ACHN (cell line): Measurements from ENCODE around the gene GTPBP8.

Experiments used
- DNase-seq: peaks from one replicate; pipeline ENCODE4 v3.0.0-alpha.2; 2015
- in situ Hi-C: cut with HindIII; loops from 2 replicates; pipeline ENCODE4 v1.10.0; 2017; ENCODE audit warnings: low sequenced_read_pairs, low pct_ligation_motif_present, low pct_unique_long_range_greater_than_20kb

GTPBP8 gene

GRCh38 chr3:112984485-112984884 lies 6.3 kb upstream of the GTPBP8 start:
- in situ Hi-C loops: no loop called here

GRCh38 chr3:112987710-112988334 lies 3.0 kb upstream of the GTPBP8 start:
- in situ Hi-C loops: no loop called here
- no peak for DNase-seq

More at GRCh38 chr3:112984485-112984884, 6.3 kb upstream of the GTPBP8 start:
- no peak for DNase-seq

GRCh38 chr3:112995800-112996199 lies 5.0 kb downstream of the GTPBP8 start:
- in situ Hi-C loops: no loop called here
- DNase-seq: no peak

- no peak for DNase-seq
- in situ Hi-C loops: no loop called here
Measured at GRCh38 chr3:113000691-113001090, 9.9 kb downstream of the GTPBP8 start.

GRCh38 chr3:113002037-113002436 lies 11.3 kb downstream of the GTPBP8 start:
- no peak for DNase-seq
- in situ Hi-C loops: no loop called here

- DNase-seq: no peak
Measured at GRCh38 chr3:113002679-113003078, 11.9 kb downstream of the GTPBP8 start.

GRCh38 chr3:113005611-113006010 lies 14.8 kb downstream of the GTPBP8 start:
- in situ Hi-C loops: no loop called here
- no peak for DNase-seq

More at GRCh38 chr3:113002679-113003078, 11.9 kb downstream of the GTPBP8 start:
- in situ Hi-C loops: no loop called here

- in situ Hi-C loops: no loop called here
- DNase-seq: no peak
Measured at GRCh38 chr3:113006359-113007056, 15.7 kb downstream of the GTPBP8 start.

- DNase-seq: no peak
- in situ Hi-C loops: no loop called here
Measured at GRCh38 chr3:113008117-113008516, 17.3 kb downstream of the GTPBP8 start.

- in situ Hi-C loops: no loop called here
- DNase-seq: no peak
Measured at GRCh38 chr3:113013593-113013992, 22.8 kb downstream of the GTPBP8 start.

GRCh38 chr3:113018536-113019181 lies 27.9 kb downstream of the GTPBP8 start:
- peak; percentile 17 for DNase-seq
- in situ Hi-C loops: no loop called here

GRCh38 chr3:113019182-113020137 lies 28.7 kb downstream of the GTPBP8 start:
- peak; percentile 89 for DNase-seq
- in situ Hi-C loops: no loop called here

- no peak for DNase-seq
- in situ Hi-C loops: no loop called here
Measured at GRCh38 chr3:113021471-113021870, 30.7 kb downstream of the GTPBP8 start.

- in situ Hi-C loops: no loop called here
- no peak for DNase-seq
Measured at GRCh38 chr3:113034011-113034410, 43.2 kb downstream of the GTPBP8 start.

GRCh38 chr3:113035387-113035982 lies 44.7 kb downstream of the GTPBP8 start:
- peak; percentile 60 for DNase-seq
- in situ Hi-C loops: no loop called here

- in situ Hi-C loops: no loop called here
- no peak for DNase-seq
Measured at GRCh38 chr3:113038328-113038727, 47.5 kb downstream of the GTPBP8 start.

GRCh38 chr3:113039546-113039945 lies 48.8 kb downstream of the GTPBP8 start:
- no peak for DNase-seq
- in situ Hi-C loops: no loop called here

- in situ Hi-C loops: no loop called here
- no peak for DNase-seq
Measured at GRCh38 chr3:113040231-113040630, 49.4 kb downstream of the GTPBP8 start.
